Right lobe of liver (tissue), 4 donors: ENCODE data around the gene PRSS3.

Experiments used
- CTCF ChIP-seq, 4 donors: fragments of 200-600 bp in 3 of 4; fragments of 450-650 bp in 1 of 4; IDR thresholded peaks; one replicate each; pipeline versions ENCODE4 v1.5.1 to v1.8.0; 2016 to 2022; ENCODE audit warnings: antibody characterized with exemption in 4 of 4, mild to moderate bottlenecking in 2 of 4
- POLR2A ChIP-seq: fragments of 450-650 bp; IDR thresholded peaks from one replicate; pipeline ENCODE4 v1.6.1; 2017; ENCODE audit warnings: antibody characterized with exemption, mild to moderate bottlenecking
- donor health status: DM: no; HTN: no; CAD: no.
- donor health status: DM: no; HTN: no; CAD: no.
- donor health status: DM: no; HTN: yes; CAD: no.

DNA sequence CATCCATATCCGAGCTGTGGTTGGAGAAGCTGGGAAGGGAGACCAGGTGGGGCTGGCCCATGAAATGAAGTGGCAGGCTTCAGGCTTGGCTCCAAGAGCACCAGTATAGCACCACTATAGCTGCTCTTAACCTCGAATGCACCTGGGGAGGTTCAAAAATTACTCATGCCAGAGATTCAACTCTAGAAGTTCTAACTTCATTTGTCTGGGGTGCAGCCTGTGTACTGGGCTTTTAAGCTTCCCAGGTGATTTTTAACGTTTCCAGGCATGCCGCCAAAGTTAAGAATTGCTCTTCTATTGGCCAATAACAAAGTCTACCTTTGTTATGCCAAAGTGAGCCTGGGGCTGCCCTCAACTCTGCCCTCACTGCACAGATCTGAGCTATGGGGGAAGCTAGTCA, 458 bp downstream of the PRSS3 start:
- TF ChIP-seq CTCF (IDR thresholded peaks at IDR 0.05): no peak
- TF ChIP-seq POLR2A: no peak
